ENCODE data around the gene SMIM10L2A.
"Not testable (repeated sequence)": the region's sequence is repeated elsewhere in the genome, so short reads cannot be mapped to it uniquely, and the experiment has no call there.

Gene SMIM10L2A

DNA sequence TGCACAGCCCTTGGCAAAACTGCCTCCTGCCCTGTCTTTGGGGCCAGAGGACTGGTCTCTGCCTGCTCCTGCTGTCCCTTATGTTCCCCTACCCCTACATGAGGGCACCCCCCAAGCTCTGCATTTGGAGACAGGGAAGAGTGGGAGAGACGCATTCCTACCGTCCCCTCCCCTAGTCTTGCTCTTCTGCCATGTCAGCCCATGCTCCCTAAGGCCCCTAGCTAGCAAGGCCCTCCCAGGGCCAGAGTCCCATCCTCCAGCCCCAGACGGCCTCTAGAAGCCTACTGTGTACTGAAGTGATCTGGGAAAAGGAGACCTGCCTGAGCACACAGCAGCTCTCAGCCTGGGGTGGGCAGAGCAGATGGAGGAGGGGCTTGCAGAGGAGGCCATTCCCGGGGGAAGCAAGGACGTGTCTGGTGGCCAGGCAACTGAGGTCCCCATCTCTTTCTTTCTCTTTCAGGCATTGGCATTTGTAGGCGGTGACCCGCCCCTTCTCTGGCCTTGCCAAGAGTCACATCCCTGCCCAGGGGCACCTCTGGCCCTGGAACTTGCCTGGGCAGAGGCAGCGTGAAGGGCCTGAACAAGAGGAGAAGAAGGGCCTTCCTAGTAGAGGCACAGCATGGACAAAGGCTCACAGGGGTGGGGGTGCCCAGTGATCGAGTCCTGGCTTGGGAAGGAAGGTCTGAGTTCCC is 1.6 kb downstream of the SMIM10L2A start:
- DNase-seq = not testable (repeated sequence)

DNA sequence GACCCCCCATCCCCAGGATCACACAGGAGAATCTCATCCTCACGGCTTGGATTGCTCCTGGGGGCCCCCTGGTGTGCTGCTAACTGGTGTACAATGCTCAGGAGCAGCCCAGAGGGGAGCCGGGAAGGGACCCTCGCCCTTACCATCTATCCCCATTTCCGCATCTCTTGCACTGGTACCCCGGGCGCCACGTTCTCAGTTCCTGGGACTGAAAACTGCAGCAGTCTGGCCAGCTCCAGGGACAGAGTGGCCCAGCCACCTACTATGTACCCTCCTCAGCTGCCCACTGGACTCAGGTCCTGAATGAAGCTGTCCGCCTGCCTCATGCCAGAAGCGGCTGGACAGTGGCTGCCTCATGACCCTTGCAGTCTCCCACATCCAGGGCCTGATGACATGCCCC is 2.7 kb downstream of the SMIM10L2A start:
- no peak for DNase-seq

DNA sequence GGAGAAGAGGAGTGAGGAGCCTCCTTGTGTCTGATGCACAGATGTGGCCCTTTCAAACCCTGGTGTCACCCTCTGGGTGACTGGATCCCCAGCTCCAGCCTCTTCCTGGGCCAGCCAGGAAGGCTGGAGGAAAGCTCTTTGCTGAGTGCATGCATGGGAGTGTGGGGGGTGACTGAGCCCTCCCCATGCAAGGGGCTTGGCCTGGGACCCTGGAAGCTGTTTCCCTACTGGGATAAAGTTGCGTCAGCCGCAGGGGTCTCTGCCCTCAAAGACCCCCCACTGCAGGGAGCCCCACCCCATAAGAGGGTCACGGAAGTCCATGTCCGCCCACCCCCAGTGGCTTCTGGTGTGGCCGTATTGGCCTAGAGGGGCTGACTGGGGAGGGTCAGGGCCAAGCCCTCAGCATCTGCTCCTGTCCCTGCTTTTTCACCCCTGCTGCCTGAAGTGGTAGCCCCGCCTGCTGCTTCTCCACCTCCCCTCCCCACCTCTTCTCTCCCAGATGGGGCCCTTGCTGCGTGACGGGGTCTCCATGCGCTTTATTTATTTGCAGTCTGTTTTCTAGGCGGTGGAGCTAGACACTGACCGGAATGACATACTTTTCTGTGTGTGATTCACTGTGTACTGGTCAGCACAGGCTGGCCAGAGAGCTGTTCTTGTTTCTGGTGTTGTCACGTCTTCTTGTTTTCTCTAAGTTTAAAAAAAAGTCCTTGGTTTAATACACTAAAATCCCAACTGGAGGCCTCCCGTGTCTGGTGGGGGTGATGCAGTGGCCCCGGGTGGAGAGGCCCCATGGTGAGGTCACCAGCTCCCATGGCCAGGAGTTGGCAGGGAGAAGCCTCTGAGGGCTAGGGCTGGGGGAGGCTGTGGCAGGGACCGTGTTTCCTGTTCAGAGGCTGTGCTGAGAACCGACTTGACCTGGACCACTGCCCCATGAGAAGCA is 3.6 kb downstream of the SMIM10L2A start:
- no peak for DNase-seq

DNA sequence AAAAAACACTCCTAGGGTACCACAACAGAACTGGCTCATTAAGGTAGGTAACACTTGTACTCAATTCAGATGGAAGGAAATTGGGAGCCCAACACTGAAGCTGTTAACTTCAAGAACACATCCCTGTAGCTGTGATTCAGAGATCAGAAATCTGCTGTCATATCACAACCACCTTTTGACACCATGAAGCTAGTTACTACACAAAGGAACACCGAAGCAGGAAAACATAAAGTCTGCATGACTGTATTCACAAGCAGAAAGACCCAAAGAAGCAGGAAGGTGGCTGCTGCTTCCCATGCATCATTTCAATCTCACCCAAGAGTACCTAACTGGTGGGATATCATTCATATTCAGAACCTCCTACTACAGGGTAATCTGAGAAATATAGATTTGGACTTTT is 7.7 kb downstream of the SMIM10L2A start:
- DNase-seq = no peak

DNA sequence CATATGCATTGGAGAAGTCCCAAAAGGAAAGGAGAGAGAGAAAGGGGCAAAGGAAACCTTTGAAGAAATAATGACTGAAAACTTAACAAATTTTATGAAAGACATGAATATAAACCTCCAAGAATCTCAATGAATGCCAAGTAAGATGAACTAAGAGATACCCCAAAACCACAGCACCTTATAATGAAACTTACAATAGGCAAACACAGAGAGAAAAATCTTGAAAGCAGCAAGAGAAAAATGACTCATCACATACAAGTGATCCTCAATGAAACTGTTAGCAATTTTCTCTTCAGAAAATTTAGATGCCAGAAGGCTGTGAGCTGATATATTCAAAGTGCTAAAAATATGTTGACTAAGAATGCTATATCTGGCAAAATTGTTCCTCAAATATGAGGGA is 10.1 kb downstream of the SMIM10L2A start:
- no peak for DNase-seq

DNA sequence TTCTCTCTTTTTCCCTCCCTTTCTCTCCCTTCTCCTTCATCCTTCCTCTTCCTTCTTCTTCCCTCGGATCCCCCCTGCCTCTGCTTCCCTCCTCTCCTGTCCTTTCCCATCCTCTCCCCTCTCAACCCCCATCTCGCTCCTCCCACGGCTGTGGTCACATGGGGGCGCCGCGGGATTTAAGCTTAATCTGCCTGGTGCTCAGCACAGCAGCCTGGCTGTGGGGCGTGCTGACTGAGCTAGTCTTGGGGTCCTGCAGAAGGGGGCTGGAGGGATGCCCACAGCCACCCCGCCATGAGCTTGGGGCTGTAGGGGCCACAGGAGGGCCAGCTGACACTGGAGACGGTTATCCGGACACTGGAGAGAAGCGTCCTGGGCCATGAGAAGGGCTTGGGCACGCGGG is 10.7 kb downstream of the SMIM10L2A start:
- no peak for DNase-seq

DNA sequence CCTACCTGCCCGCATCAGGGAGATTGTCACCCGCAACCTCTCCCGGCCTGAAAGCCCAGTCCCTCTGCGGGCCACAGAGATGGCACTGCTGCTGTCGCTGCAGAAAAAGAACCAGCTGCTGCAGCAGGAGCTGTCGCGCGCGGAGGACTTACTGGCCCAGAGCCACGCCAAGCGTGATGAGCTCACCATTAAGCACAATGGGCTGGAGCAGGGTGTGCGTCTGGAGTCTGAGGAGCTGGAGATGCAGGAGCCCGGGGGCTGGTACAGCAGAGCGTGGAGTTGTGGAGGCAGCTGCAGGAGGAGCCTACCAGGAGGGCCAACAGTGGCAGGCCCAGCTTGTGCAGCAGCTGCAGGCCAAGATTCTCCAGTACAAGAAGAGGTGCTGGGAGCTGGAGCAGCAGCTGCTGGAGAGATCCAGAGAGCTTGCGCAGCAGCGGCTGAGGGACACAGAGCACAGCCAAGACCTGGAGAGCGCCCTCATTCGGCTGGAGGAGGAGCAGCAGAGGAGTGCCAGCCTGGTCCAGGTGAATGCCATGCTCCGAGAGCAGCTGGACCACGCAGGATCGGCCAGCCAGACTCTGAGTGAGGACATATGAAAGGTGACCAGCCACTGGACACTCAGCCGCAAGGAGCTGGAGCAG is 11.3 kb downstream of the SMIM10L2A start:
- no peak for DNase-seq

DNA sequence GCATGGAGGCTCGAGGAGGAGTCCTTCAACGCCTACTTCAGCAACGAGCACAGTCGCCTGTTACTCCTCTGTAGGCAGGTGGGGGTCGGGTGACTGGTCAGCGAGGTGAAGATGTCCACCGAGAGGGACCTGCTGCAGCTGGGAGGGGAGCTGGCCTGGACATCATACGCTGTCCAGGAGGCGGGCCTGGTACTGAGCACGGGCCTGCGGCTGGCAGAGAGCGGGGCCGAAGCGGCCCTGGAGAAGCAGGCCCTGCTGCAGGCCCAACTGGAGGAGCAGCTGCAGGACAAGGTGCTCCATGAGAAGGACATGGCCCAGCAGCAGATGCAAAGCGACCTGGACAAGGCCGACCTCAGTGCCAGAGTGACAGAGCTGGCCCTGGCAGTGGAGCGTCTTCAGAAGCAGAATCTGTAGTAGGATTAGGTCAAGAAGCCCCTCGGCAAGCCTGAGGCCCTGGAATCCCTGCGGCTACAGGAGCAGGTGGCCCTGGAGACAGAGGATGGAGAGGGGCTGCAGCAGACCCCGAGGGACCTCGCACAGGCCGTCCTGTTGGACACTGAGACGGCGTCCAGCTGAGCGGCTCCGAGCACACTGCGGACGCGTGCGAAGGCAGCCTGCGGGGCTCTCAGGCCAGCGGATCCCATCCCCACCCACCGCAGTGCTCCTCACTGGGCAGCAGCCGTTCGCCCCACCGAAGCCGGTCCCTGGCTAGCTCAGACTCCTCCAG is 11.9 kb downstream of the SMIM10L2A start:
- DNase-seq = no peak

DNA sequence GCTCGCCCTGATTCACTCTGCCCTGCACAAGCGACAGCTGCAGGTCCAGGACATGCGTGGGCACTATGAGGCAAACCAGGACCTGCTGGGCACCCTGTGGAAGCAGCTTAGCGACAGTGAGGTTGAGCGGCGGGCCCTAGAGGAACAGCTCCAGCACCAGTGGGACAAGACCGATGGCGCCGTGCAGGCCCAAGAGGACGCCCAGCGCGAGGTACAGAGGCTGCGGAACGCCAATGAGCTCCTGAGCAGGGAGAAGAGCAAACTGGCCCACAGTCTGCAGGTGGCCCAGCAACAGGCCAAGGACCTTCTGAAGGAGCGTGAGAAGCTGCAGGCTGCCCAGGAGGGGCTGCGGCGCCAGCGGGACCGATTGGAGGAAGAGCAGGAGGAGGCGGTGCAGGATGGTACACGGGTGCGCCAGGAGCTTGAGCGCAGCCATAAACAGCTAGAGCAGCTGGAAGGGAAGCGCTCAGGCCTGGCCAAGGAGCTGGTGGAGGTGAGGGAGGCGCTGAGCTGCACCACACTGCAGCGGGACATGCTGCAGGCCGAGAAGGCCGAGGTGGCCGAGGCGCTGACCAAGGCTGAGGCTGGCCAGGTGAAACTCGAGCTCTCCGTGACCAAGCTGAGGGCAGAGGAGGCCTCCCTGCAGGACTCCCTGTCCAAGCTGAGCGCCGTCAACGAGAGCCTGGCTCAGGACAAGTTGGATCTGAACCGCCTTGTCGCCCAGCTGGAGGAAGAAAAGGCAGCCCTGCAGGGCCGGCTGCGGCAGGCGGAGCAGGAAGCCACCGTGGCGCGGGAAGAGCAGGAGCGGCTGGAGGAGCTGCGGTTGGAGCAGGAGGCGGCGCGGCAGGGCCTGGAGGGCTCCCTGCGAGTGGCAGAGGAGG is 12.8 kb downstream of the SMIM10L2A start:
- DNase-seq = no peak

DNA sequence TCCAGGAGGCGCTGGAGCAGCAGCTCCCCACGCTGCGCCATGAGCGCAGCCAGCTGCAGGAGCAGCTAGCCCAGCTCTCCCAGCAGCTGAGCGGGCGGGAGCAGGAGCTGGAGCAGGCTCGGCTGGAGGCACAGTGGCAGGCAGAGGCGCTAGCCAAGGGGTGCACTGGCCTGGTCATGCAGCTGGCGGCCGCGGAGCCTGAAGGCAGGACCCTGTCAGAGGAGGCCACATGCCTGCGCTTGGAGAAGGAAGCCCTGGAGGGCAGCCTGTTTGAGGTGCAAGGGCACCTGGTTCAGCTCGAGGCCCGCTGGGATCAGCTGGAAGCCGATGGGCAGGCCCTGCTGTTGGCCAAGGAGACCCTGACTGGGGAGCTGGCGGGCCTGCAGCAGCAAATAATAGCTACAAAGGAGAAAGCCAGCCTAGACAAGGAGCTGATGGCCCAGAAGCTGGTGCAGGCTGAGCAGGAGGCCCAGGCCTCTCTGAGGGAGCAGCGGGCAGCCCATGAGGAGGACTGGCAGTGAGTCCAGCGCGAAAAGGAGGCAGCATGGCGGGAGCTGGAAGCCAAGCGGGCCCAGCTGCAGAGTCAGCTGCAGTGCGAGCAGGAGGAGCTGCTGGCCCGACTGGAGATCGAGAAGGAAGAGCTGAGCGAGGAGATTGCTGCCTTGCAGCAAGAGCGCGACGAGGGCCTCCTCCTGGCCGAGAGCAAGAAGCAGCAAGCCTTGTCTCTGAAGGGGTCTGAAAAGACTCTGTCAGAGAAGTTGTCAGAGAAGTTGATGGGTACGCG is 13.6 kb downstream of the SMIM10L2A start:
- no peak for DNase-seq

DNA sequence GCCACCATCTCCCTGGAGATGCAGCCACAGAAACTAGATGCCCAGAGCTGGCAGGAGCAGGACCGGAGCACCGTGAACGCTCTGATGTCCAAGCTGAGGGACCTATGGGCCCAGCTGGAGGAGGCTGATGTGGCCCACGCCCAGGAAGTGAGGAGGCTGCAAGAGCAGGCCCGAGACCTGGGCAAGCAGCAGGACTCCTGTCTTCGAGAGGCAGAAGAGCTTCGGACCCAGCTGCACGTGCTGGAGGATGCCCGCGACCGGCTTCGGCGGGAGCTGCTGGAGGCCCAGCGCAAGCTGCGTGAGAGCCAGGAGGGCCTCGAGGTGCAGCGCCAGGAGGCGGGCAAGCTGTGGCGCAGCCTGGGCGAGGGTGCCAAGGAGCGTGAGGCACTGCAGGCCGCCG is 14.2 kb downstream of the SMIM10L2A start:
- DNase-seq = no peak

DNA sequence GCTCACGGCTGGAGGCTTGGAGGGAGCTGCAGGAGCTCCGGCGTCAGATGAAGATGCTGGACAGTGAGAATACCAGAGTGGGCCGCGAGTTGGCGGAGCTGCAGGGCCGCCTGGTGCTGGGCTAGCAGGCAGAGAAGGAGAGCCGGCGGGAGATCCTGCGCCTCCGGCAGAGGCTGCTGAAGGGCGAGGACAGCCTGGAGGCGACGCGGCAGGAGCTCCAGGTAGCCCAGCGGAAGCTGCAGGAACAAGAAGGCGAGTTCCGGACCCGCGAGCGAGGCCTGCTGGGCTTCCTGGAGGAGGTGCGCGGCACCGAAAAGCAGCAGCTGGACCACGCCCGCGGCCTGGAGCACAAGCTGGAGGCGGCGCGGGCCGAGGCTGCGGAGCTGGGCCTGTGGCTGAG is 14.7 kb downstream of the SMIM10L2A start:
- no peak for DNase-seq

DNA sequence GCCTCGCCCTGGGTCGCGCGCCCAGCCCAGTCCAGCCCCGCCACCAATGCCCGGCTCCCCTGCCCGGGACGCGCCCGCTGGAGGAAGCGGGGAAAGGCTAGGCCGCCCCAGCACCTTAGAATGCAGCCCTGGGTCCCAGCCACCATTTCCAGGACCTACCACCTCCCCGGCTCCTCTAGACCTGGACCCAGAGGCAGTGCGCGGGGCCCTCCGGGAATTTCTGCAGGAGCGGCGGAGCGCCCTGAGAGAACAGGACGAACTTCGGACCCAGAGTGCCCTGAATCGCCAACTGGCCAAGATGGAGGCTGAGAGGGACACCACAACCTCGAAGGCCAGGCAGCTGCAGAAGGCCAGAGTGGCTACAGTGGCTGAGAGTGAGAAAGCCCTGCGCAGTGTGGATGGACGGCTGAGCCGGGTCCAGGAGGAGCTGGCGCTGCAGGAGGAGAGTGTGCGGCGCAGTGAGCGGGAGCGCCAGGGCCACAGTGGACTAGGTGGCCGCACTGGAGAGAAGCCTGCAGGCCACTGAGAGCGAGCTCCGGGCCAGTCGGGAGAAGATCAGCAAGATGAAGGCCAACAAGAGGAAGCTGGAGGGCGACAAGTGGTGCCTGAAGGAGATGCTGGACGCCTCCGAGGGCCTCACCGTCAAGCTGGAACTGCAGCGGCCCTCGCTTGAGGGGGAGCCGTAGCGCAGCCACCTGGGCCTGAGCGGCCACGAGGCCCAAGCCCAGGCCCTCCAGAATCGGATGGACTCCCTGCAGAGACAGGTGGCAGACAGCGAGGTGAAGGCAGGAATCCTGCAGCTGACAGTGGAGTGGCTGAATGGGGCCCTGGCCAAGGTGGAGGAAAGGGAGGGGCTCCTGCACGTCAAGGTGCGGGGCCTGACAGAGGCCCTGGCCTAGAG is 15.5 kb downstream of the SMIM10L2A start:
- DNase-seq = no peak

DNA sequence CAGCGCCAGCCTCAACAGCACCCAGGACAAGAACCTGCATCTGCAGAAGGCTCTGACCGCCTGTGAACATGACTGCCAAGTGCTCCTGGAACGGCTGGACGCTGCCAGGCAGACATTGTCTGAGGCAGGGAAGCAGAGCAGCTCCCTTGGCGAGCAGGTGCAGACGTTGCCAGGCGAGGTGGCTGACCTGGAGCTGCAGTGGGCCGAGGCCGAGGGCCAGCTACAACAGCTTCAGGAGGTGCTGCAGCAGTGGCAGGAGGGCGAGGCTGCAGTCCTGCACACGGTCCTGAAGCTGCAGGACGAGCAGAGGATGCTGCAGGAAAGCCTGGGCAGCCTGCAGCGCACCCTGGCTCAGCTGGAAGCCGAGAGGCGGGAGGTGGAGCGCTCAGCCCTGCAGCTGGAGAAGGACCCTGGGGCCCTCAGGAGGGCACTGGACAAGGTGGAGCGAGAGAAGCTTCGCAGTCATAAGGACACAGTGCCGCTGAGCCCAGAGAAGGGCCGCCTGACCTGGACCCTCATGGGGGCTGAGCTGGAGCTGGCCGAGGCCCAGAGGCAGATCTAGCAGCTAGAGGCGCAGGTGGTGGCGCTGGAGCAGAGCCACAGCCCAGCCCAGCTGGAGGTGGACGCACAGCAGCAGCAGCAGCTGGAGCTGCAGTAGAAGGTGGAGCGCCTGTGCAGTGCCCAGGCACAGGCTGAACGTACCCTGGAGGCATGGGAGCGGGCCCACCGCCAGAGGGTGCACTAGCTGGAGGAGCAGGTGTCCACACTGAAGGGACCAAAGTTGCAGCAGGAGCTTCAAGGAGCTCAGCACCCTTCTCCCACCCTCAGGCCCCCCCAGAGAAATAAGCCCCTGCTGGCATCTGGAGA is 16.4 kb downstream of the SMIM10L2A start:
- DNase-seq = no peak

DNA sequence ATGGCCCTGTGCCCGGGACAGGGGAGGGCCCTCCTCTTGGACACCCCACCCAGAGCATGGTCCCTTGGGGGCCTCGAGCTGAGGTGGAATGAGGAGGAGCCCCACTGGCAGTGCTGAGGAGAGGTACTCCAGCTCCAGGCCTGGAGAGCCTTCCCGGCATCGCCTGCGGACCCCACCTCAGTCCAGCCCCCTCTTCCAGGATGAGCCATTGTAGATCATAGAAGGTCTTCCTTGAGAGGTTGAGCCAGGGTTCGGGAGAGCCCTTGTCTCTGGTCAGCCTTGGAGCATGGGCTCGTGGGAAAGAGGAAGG is 16.9 kb downstream of the SMIM10L2A start:
- no peak for DNase-seq

DNA sequence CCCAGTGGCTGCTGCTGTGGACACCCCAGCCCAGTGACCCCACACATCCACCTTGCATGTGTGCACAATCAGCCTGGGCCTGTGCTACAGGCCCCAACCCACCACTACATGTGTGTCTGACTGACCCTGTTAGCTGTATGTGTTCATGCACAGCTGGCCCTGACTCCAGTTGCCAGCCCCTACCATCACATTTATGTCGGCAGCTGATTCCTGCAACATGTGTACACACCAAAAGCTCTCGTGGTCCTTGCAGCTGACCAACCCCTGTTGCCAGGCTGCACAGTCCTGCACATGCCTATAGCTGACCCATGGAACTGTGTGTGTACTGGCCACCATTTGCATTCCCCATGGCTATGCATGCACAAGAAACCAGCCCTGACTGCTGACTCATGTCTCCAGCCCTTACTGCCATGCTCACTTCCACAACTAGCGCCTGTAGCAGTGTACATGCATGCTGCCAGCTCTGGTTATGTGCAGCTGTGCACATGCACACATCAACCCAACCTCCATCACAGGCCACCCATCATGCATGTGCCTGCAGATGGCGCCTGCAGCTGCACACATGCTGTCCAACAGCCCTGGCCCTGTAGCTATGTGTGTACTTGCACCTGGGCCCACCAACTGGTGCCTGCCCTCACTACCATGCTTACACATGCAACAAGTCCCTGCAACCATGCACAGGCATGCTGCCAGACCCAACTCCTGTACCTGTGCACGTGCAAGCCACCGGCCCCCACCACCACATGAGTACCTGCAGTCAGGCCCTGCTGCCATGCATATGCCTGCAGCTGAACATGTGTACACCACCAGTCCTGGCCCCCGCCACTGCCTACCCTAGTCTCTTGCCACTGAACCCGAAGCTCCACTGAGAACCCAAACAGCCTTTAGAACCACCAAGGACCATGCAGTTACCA is 28.1 kb downstream of the SMIM10L2A start:
- no peak for DNase-seq

DNA sequence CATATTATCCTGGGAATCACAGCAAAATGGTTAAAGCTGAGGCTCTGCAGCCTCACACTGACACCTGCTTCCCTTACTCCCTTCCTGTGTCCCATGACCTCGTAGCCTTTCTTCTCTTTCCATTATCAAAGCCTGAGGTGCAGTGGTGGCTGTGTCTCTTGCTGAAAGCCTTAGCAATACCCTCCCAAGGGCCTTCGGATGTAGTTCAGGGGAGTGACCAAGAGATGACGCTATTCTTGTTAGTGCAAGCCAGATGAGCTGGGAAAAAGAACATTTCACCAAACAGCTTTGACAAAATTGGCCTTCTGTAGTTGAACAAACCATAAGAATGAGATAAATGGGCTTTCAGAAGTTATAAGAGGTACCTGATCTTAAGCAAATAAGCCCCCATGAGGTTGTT is 31.6 kb downstream of the SMIM10L2A start:
- DNase-seq = no peak

DNA sequence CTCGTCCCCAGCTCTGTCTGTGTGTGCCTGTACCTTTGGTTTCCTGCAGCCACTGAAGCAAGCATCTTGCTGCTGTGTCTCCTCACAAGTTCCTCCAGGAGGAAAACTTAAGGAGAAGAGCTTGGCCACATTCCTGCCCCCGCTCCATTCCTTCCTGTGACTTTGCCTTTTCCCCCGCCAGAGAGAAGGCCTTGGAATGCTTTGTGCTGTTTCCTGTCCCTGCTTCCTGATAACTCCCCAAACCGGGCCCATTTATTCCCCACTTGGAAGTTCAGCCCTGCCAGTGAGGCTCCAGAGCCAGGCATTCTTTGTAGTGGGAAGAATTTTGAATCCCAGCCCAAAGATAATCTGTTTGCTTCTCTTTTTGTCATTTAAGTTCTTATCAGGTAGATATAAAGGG is 33.1 kb downstream of the SMIM10L2A start:
- no peak for DNase-seq

Data from CD4-positive, alpha-beta T cell treated with Interleukin-6 for 4 hours (primary cell).